Karpas-422 (cell line): ENCODE results near the gene LIPA. TPM values are rescaled to one million over a fixed set of nuclear protein-coding genes. Genes with fewer than 3 reads are reported as not detected.
A peak's percentile ranks its signal among the peaks of the same experiment; 100 is the strongest.

Experiments
- DNase-seq: peaks from one replicate; pipeline ENCODE4 v3.0.0-alpha.2; 2015
- H2AFZ ChIP-seq: fragments of 200-600 bp; sonication (generic); 2 replicates; pipeline ENCODE4 v1.6.1; 2014; ENCODE audit warnings: antibody characterized with exemption, low read length, mixed read lengths
- H3K27ac ChIP-seq: fragments of 200-600 bp; sonication (generic); 2 replicates; pipeline ENCODE4 v1.5.1; 2014; ENCODE audit warnings: mild to moderate bottlenecking, low read length, moderate library complexity
- H3K27me3 ChIP-seq: fragments of 200-600 bp; sonication (generic); 2 replicates; pipeline ENCODE4 v1.6.1; 2014; ENCODE audit warnings: low read length, mixed read lengths
- H3K36me3 ChIP-seq: fragments of 200-600 bp; sonication (generic); 2 replicates; pipeline ENCODE4 v1.6.1; 2014; ENCODE audit warnings: low read length, mixed read lengths; ENCODE audit not compliant: insufficient read depth
- H3K4me1 ChIP-seq: fragments of 200-600 bp; sonication (generic); 2 replicates; pipeline ENCODE4 v1.6.1; 2014; ENCODE audit warnings: mild to moderate bottlenecking, low read length, mixed read lengths
- H3K4me2 ChIP-seq: fragments of 200-600 bp; sonication (generic); 2 replicates; pipeline ENCODE4 v1.6.1; 2014; ENCODE audit warnings: low read length, low read depth, mild to moderate bottlenecking; ENCODE audit not compliant: poor library complexity, severe bottlenecking
- H3K4me3 ChIP-seq: fragments of 200-600 bp; sonication (generic); 2 replicates; pipeline ENCODE4 v1.5.1; 2014; ENCODE audit warnings: mild to moderate bottlenecking, antibody characterized with exemption, low read length, mixed read lengths
- H3K79me2 ChIP-seq: fragments of 200-600 bp; sonication (generic); 2 replicates; pipeline ENCODE4 v1.6.1; 2014; ENCODE audit warnings: mild to moderate bottlenecking, low read length, mixed read lengths
- H3K9ac ChIP-seq: fragments of 200-600 bp; sonication (generic); 2 replicates; pipeline ENCODE4 v1.6.0; 2014; ENCODE audit warnings: low read length
- H3K9me2 ChIP-seq: fragments of 200-600 bp; sonication (generic), shearing (Covaris generic); replicated peaks from 2 replicates; pipeline ENCODE4 v1.6.0; 2014; ENCODE audit warnings: mild to moderate bottlenecking, low read length, moderate library complexity; ENCODE audit not compliant: insufficient read depth
- H3K9me3 ChIP-seq: fragments of 300-700, 200-600 bp; sonication (generic); 2 replicates; pipeline ENCODE4 v1.6.1; 2014; ENCODE audit warnings: low read length, mixed read lengths
- H4K20me1 ChIP-seq: fragments of 200-600 bp; sonication (generic); 2 replicates; pipeline ENCODE4 v1.6.1; 2014; ENCODE audit warnings: mild to moderate bottlenecking, antibody characterized with exemption, low read length, low read depth; ENCODE audit not compliant: insufficient read depth
- total RNA-seq: library from RNA; depleted of rRNA; stranded (reverse); fragments of >200 nt; shearing (Covaris generic); gene quantifications from 2 replicates; pipeline ENCODE4 v1.2.3, GENCODE V29; 2014; ENCODE audit warnings: low replicate concordance

The LIPA gene
- total RNA-seq, 1 experiment from 2014 or later, result 20.9 TPM

DNA sequence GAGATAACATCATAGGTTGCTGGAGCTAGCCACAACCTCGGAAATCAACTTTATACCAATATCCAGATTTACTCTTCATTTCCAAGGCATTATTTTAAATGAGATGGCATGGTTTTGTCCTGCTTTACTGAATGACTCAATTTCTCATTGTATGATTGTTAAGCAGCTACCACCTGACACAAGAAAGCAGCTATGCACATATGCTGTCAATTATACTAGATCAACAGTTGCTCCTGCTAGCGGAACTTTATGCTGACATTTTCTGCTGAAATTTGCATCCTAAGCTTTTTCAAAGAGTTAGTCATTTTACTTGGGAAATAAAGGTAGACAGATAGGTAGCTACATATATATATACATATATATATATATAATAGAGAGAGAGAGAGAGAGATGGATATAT lies 35.5 kb downstream of the LIPA start:
- Histone ChIP-seq H4K20me1 (no peaks in the 10 kb centered on the region), H3K27ac (no peak overlapping the region), H3K9me3 (no peaks in the 10 kb centered on the region), H3K9me2 (no peaks in the 10 kb centered on the region), H3K4me2 (no peak overlapping the region), H2AFZ (no peak overlapping the region), H3K36me3 (no peaks in the 10 kb centered on the region), H3K4me3 (no peak overlapping the region), H3K4me1 (peaks cover 6% of the 10 kb centered on the region), H3K9ac (no peak overlapping the region), H3K27me3 (no peaks in the 10 kb centered on the region), H3K79me2 (no peaks in the 10 kb centered on the region)
- no peak for DNase-seq

DNA sequence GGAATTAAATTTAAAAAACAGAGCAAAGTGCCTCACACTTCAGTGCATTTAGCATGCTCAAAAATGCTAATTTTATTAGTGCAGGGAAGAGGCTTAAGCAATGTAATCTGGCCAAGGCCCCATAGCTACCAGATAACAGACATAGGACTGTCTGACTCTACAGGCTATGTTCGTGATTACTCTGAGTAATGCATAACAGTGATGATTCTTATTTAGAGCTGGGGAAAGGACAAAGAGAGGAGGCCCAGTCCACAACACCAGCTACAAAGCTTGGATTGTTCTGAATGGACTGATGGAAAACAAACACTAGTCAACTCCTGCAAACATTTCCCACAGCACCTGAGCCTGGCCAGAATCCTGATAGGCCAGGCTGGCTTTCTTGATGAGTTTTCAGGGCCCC lies 36.1 kb downstream of the LIPA start:
- Histone ChIP-seq H3K4me3 (no peak overlapping the region), H3K27me3 (no peaks in the 10 kb centered on the region), H2AFZ (no peak overlapping the region), H3K27ac (no peak overlapping the region), H3K4me2 (no peak overlapping the region), H3K9me2 (no peaks in the 10 kb centered on the region), H3K36me3 (no peaks in the 10 kb centered on the region), H3K79me2 (no peaks in the 10 kb centered on the region), H3K9me3 (no peaks in the 10 kb centered on the region), H3K4me1 (peaks cover 6% of the 10 kb centered on the region), H4K20me1 (no peaks in the 10 kb centered on the region), H3K9ac (no peak overlapping the region)
- DNase-seq, result no peak

DNA sequence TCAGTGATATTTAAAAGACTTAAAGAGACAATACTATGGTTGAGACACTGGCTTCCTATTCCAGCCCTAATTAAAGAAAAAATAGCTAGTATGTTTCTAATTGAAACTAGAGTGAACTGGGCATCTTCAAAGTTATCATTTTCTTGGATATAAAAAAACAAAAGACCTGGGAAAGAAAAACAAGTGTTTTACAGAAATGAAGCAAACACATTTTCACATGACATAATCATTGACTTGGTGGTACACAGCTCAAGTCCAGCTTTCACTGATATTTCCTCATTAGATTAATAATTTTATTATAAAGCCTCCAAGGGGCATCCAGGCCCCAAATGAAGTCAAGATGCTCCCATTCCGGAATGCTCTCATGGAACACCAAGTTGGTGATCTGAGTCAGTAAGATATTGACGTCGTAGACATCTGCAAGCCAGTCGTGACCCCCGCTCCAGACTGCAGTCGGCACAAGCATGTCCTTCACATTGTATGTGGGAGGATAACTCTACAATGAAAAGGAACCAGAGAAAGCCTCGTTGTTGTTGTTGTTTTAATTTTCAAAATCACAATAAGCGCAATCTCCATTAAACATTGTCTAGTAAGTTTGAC lies 36.9 kb downstream of the LIPA start:
- no peaks in the 10 kb centered on the region for H3K36me3 ChIP-seq
- no peaks in the 10 kb centered on the region for H3K79me2 ChIP-seq
- H3K4me2 ChIP-seq, result no peak overlapping the region
- no peaks in the 10 kb centered on the region for H3K27me3 ChIP-seq
- no peak overlapping the region for H2AFZ ChIP-seq
- H3K9ac ChIP-seq, result no peak overlapping the region
- H3K9me2 ChIP-seq, result no peaks in the 10 kb centered on the region
- H3K4me3 ChIP-seq, result no peak overlapping the region
- no peaks in the 10 kb centered on the region for H4K20me1 ChIP-seq
- H3K4me1 ChIP-seq, result peaks cover 6% of the 10 kb centered on the region
- DNase-seq, result no peak
- no peaks in the 10 kb centered on the region for H3K9me3 ChIP-seq
- H3K27ac ChIP-seq, result no peak overlapping the region

DNA sequence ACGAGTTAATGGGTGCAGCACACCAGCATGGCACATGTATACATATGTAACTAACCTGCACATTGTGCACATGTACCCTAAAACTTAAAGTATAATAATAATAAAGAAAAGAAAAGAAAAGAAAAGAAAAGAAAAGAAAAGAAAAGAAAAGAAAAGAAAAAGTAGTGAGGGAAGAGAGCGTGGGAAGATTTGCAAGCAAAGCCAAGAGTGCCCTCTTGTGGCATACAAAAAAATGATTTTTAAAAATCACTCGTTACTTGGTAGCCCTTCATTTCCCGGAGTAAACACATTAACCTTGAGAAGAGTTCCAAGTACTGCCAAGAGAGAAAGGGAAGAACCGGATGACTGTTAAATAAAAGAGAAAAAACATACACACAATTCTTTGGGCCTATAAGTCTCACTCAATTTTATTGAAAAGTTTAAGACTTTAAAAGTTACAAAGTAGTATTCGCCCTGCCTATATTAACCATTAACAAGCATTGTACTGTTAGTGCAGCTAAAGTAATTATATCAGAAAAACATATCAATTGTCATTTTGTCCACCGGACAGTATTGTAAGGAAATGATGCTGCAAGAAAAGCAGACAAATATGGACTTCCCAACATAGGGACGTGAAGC lies 38.3 kb downstream of the LIPA start:
- Histone ChIP-seq H3K4me2 (no peak overlapping the region), H3K36me3 (no peaks in the 10 kb centered on the region), H3K4me3 (no peak overlapping the region), H3K9ac (no peak overlapping the region), H4K20me1 (no peaks in the 10 kb centered on the region), H2AFZ (no peak overlapping the region), H3K9me3 (no peaks in the 10 kb centered on the region), H3K79me2 (no peaks in the 10 kb centered on the region), H3K27me3 (no peaks in the 10 kb centered on the region), H3K9me2 (no peaks in the 10 kb centered on the region), H3K27ac (no peak overlapping the region), H3K4me1 (peaks cover 6% of the 10 kb centered on the region)
- peak; percentile 52 for DNase-seq

DNA sequence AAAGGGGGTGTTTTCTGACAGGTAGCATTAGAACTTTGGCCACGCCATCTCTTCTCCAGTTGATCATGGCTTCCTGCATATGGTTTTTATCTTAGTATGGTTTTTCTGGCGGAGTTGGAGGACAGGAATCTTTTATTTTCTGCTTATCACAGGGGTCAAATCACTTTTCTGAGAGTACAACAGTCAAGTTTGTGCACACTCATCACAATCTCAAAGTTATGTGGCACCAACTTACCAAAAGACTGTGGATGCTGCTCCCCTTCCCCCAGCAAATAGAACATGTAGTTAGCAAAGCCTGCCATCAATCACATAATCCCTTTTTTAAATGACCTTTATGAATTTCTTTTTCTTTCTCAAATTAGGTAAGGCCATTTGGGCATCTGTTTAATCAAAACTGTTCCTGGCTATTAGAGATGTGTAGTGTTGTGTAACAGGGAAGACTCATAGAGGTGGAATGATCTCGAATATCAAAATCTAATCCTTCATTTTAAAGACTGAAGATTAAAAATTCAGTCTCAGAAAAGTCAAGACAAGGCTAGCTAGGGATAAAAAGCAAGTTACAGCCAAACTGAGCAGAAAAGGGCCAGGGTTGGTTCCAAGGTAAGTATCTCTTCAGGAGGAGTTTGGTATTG lies 40.7 kb downstream of the LIPA start:
- Histone ChIP-seq H3K9me2 (no peaks in the 10 kb centered on the region), H3K4me3 (no peak overlapping the region), H4K20me1 (no peaks in the 10 kb centered on the region), H2AFZ (no peak overlapping the region), H3K27ac (no peak overlapping the region), H3K79me2 (no peaks in the 10 kb centered on the region), H3K36me3 (no peaks in the 10 kb centered on the region), H3K27me3 (no peaks in the 10 kb centered on the region), H3K9ac (no peak overlapping the region), H3K4me1 (peaks cover 5% of the 10 kb centered on the region; the same call in 1 of the 2 replicates), H3K9me3 (no peaks in the 10 kb centered on the region), H3K4me2 (no peak overlapping the region)
- DNase-seq, result no peak

DNA sequence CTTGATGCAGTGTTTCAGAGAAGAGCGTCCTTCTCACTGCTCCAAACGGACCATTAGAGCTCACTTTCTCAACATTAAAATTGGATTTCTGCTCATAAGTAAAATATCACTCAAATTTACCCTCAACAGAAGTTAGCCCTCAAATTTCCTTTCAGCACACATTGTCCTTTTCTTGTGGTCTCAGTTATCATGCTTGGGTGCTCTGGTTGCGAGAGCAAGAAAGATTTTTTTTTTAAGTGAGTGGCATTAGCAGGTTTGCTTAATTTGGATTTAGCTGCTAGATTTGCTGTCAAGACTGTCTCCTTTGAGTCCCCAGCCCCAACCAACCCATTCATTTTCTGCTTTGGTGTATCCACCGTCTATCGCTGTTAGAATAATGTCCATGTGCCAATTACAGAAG lies 41.9 kb downstream of the LIPA start:
- H3K4me3 ChIP-seq, result no peak overlapping the region
- H3K4me2 ChIP-seq, result no peak overlapping the region
- no peak for DNase-seq
- no peak overlapping the region for H3K9ac ChIP-seq
- no peaks in the 10 kb centered on the region for H3K9me2 ChIP-seq
- no peak overlapping the region for H3K27ac ChIP-seq
- H3K27me3 ChIP-seq, result no peaks in the 10 kb centered on the region
- peaks cover 5% of the 10 kb centered on the region; the same call in 1 of the 2 replicates for H3K4me1 ChIP-seq
- H2AFZ ChIP-seq, result no peak overlapping the region
- no peaks in the 10 kb centered on the region for H4K20me1 ChIP-seq
- no peaks in the 10 kb centered on the region for H3K36me3 ChIP-seq
- H3K79me2 ChIP-seq, result no peaks in the 10 kb centered on the region
- H3K9me3 ChIP-seq, result no peaks in the 10 kb centered on the region

DNA sequence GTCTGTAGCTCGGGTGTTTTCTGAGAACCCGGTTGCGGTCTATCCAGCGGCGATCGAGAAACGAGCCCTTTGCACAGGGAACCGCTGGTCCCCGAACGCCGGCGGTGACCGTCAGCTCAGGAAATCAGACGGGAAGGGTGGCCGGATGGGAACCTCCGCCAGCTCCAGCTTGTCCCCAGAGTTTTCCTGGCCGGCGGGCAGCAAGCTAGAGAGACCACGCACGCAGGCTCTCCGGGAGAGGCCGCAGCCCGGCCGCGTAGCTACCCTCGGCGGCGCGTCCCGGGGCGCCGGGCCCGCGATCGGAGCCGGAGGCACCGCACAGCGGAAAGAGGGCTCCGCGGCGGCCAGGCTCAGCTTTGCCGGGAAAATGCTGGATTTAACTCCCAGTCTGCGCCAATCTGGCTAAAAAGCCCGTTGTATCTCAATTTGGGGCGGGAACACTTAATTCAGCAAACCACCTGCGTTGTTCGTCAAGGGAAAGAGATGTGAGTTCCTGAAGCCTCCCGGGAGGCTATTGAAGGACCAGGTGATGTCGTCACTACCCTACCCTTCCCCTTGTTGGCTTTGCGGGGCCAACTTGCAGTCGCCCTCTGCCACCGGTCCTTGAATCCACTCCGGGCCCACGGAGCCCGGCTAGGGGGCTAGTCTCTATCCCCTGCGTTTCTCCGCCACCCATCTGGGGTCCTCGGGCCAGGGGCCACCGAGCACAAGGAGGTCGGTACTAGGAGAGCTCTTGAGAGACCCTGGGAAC lies 43.6 kb downstream of the LIPA start:
- Histone ChIP-seq H3K9me3 (no peaks in the 10 kb centered on the region), H4K20me1 (no peaks in the 10 kb centered on the region), H3K4me1 (peaks cover 5% of the 10 kb centered on the region; the same call in 1 of the 2 replicates), H3K79me2 (no peaks in the 10 kb centered on the region), H3K9ac (no peak overlapping the region), H3K27ac (no peak overlapping the region), H3K4me2 (no peak overlapping the region), H3K4me3 (no peak overlapping the region), H2AFZ (no peak overlapping the region), H3K36me3 (no peaks in the 10 kb centered on the region), H3K27me3 (no peaks in the 10 kb centered on the region), H3K9me2 (no peaks in the 10 kb centered on the region)
- no peak for DNase-seq

DNA sequence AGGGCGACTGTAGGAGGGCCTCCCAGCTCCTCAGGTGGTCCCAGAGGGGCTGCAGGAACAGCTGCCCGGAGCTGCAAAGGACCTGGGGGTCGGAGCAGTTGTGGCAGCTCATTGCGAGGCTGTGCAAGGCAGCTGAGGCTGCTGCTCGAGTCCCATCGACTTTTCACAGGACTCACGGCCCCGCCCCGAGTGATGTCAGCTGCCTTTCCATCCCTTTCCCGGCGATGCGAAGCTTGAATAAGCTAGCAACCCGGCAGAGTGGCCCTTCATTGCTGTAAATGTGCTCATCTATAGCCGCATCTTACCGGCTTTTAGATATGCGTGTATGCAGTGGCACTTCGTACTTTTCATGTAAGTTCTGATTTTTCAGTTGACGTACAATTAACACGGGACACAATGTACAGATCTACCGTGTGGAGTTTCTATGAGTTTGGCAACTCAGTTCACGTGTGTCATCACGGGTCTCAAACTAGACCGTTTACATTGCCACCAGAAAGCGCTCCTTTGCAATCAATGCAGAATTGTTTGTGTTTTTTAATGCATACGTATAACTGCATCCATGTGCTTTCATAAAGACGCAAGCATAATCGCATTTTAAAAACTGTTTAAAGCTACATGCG lies 44.3 kb downstream of the LIPA start, which contains the start of gene CH25H:
TSS of gene CH25H (minus strand) at position 137 of the 620 bp plus-strand sequence. CDS start at position 112, 25 bp downstream.
- no peak for DNase-seq
- H2AFZ ChIP-seq, result peak within 1 kb of the TSS; percentile 67; the same call in 1 of the 2 replicates
- peak within 1 kb of the TSS; percentile 45 for H3K4me2 ChIP-seq

More for the DNA sequence above, 44.3 kb downstream of the LIPA start, which contains the start of gene CH25H:
- Histone ChIP-seq H3K27ac (no peak within 1 kb of the TSS), H4K20me1 (no peaks in the 10 kb centered on the region), H3K27me3 (no peaks in the 10 kb centered on the region), H3K36me3 (no peaks in the 10 kb centered on the region), H3K4me3 (peak within 1 kb of the TSS; percentile 19; the same call in 1 of the 2 replicates), H3K9ac (no peak within 1 kb of the TSS), H3K9me2 (no peaks in the 10 kb centered on the region), H3K9me3 (no peaks in the 10 kb centered on the region), H3K4me1 (peaks cover 5% of the 10 kb centered on the region; the same call in 1 of the 2 replicates), H3K79me2 (no peaks in the 10 kb centered on the region)
